ENCODE results near the gene PCDHA4.

- no peak for TF ChIP-seq JARID2 (CRISPR knock-in tag; IDR thresholded peaks at IDR 0.05; ENCODE audit: insufficient replicate concordance)
- TF ChIP-seq BHLHE40 (IDR thresholded peaks at IDR 0.05; ENCODE audit: low read length), result no peak
- TF ChIP-seq E2F5 (CRISPR knock-in tag; conservative IDR thresholded peaks at IDR 0.05), result no peak
- no peak for TF ChIP-seq RAD51 (IDR thresholded peaks at IDR 0.05; ENCODE audit: borderline replicate concordance)
- TF ChIP-seq ZNF629 (CRISPR knock-in tag; conservative IDR thresholded peaks at IDR 0.05), result no peak
- TF ChIP-seq USF2 (IDR thresholded peaks at IDR 0.05; ENCODE audit: low read depth, low read length), result no peak
- TF ChIP-seq USF2 (CRISPR knock-in tag; IDR thresholded peaks at IDR 0.05; ENCODE audit: borderline replicate concordance), result no peak
Observed at GRCh38 chr5:140827704-140828361, 21.0 kb downstream of the PCDHA4 start, which contains the start of gene PCDHA6.

All from HepG2 (cell line).